Stimulated activated naive CD8-positive, alpha-beta T cell treated with anti-CD3 and anti-CD28 coated beads, Interleukin-15, Interleukin-2, amounts not matched to agents 100 ng/mL and 50 ng/mL, for 24 hours (primary cell): ENCODE measurements around the gene PDGFRB.

Experiments used
- H3K27ac Mint-ChIP-seq: one replicate; pipeline ENCODE4 v1.8.0; 2021; ENCODE audit warnings: mild to moderate bottlenecking, mixed read lengths
- H3K27me3 Mint-ChIP-seq: one replicate; pipeline ENCODE4 v1.8.0; 2021; ENCODE audit warnings: mixed read lengths
- H3K36me3 Mint-ChIP-seq: one replicate; pipeline ENCODE4 v1.8.0; 2021; ENCODE audit warnings: low read depth, mixed read lengths
- H3K4me1 Mint-ChIP-seq: one replicate; pipeline ENCODE4 v1.8.0; 2021; ENCODE audit warnings: low read depth, mixed read lengths
- H3K4me3 Mint-ChIP-seq: one replicate; pipeline ENCODE4 v1.8.0; 2021; ENCODE audit warnings: mild to moderate bottlenecking, mixed read lengths
- H3K9me3 Mint-ChIP-seq: one replicate; pipeline ENCODE4 v1.8.0; 2021; ENCODE audit warnings: mixed read lengths

Gene PDGFRB

DNA sequence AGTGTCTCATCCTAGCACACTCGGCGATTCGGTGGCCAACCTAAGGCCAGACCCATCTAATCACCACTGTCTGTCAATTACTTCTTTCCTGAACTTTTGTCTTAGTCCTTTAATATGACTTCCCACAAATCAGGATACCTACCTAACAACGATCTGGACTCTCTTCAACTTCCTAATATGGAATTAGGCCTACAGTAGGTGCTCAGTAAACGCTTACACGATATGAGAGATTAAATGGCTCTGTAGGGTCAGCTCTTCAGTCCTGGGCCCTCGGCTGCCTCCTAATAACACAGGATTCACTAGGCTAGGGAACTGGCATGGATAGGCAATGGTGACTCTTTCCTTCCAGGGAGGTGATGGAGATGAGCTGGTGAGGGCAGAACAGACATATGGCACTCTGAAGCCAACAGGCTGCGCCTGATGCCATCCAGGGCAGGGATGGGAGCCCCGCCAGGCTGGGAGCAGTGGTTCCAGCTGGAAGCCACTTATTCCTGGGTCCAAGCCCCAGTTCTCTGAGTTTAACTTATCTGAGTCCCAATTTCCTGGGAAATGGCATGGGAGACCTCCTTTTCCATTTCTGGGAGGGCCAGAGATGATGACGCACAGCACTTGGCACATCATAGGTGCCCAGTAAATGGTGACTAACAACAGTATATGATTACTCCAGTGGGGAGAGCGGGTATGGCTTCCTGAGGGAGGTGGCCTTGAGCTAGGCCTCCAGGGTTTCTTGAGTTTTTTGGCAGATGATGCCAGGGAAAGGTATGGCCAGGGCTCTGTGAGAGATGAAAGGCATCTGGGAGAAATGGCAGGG lies 7.3 kb downstream of the PDGFRB start:
- Mint-ChIP-seq H3K36me3 (no peaks in the 10 kb centered on the region), H3K9me3 (no peaks in the 10 kb centered on the region), H3K4me3 (no peak overlapping the region), H3K27ac (no peak overlapping the region), H3K4me1 (no peaks in the 10 kb centered on the region), H3K27me3 (no peaks in the 10 kb centered on the region)

DNA sequence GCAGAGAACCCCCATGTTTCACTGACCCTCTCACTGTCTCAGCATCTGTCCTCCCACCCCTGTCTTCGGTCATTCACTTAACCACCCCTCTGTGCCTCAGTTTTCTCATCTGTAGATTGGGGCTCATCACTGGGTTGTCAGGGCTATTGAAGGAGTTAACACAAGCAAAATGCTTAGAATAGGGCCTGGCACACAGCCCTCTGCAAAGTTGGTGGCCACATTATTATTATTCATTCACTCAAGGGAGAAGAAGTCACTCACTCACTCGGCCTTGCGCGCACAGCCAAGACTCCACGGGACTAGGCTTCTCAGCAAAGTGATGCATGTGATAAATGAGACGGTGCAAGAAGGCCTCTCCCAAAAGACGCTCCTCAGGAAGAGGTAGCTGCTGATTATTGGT lies 8.0 kb downstream of the PDGFRB start:
- Mint-ChIP-seq H3K4me1 (no peaks in the 10 kb centered on the region), H3K4me3 (no peak overlapping the region), H3K27ac (no peak overlapping the region), H3K27me3 (no peaks in the 10 kb centered on the region), H3K9me3 (no peaks in the 10 kb centered on the region), H3K36me3 (no peaks in the 10 kb centered on the region)

DNA sequence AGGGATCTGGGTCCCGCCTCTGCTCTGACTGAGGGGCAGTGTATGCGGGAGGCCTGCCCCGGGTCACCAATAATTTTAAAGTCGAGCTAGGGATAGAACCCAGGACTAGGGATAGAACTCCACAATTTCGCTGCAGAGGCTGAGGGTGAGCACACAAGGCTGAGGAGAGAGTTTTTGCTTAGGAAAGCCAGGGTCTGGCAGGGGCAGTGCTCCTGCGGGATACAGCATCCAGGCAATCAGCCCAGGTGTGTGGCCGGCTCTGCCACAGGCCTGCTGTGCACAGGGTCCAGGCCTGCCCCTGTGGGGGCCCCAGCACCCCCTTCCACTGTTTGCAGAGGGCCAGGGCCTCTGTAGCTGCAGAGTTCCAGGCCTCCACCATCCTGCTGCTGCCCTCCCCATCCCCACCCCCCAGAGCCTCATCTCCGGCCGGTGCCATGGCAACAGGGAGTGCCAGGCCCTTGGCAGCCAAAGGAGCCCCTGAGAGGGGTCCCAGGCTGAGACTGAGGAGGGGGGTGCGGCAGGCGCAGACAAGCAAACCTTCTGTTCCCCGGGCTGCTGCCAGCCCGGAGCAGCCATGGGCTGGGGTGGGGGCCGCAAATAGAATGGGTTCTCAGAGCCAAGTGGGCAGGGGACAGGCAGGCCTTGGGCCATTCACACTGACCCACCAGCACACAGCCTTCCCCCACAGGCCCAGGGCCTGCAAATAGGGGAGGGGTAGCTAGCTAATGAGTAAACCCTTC lies 8.6 kb downstream of the PDGFRB start:
- Mint-ChIP-seq H3K27me3 (no peaks in the 10 kb centered on the region), H3K4me3 (no peak overlapping the region), H3K27ac (no peak overlapping the region), H3K36me3 (no peaks in the 10 kb centered on the region), H3K4me1 (no peaks in the 10 kb centered on the region), H3K9me3 (no peaks in the 10 kb centered on the region)

DNA sequence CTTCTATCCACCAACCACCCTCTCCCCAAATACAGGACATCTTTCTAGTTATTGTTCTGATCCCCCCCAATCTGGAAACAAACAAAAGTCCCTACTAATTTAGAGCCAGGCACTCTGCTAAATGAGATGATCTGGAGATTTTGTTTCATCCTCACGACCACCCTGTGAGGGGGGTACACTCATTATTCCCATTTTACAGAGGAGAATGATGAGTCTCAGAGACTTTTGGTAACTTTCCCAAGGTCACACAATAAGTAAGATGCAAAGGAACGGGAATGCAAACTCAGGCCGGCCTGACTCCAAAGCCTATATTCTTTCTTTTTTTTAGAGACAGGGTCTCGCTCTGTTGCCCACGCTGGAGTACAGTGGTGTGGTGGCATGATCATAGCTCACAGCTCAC lies 9.4 kb downstream of the PDGFRB start:
- Mint-ChIP-seq H3K4me1 (no peaks in the 10 kb centered on the region), H3K9me3 (no peaks in the 10 kb centered on the region), H3K4me3 (no peak overlapping the region), H3K27ac (no peak overlapping the region), H3K36me3 (no peaks in the 10 kb centered on the region), H3K27me3 (no peaks in the 10 kb centered on the region)

DNA sequence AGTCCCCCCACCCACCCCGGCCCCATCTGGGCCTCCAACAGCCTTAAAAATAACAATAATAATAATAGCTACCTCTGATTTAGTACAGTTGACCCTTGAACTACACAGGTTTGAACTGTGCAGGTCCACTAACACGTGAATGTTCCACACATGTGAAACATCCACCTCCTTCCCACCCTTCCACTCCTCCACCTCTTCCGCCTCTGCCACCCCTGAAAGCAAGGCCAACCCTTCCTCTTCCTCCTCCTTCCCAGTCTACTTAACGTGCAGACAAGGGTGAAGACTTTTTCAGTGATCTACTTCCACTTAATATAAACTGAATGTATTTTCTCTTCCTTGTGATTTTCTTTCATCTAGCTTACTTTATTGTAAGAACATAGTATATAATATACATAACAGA lies 10.8 kb downstream of the PDGFRB start:
- Mint-ChIP-seq H3K4me3 (no peak overlapping the region), H3K36me3 (no peaks in the 10 kb centered on the region), H3K27ac (no peak overlapping the region), H3K27me3 (no peaks in the 10 kb centered on the region), H3K9me3 (no peaks in the 10 kb centered on the region), H3K4me1 (no peaks in the 10 kb centered on the region)

DNA sequence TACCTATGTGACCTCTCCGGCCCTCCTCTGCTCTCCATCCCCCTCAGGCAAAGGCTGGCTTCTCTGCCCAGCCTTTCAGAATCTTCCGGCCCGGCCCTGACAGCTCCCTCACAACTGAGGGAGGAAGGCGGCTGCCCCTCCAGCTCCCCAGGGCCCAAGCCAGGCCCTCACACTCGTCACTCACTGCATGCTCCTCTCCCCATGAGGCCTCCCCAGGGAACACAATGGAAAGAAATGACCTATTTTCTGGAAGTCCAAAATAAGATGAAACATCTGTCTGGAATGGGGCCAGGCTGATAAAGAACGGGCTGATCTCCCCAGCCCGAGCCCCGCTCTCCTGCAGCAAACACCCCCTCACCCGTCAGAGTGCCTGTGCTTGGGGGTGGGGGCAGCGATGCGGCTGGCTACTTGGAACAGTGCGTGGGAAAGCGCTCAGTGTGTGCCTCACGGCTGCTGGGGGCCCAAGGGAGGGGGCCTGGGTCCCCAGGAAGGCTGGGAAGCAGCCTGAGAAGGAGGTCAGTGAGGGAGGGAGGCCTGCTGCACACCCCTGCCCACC lies 11.3 kb downstream of the PDGFRB start:
- H3K4me3 Mint-ChIP-seq, result no peak overlapping the region
- H3K36me3 Mint-ChIP-seq, result no peaks in the 10 kb centered on the region
- H3K27me3 Mint-ChIP-seq, result no peaks in the 10 kb centered on the region
- H3K27ac Mint-ChIP-seq, result no peak overlapping the region
- H3K9me3 Mint-ChIP-seq, result no peaks in the 10 kb centered on the region
- H3K4me1 Mint-ChIP-seq, result no peaks in the 10 kb centered on the region

DNA sequence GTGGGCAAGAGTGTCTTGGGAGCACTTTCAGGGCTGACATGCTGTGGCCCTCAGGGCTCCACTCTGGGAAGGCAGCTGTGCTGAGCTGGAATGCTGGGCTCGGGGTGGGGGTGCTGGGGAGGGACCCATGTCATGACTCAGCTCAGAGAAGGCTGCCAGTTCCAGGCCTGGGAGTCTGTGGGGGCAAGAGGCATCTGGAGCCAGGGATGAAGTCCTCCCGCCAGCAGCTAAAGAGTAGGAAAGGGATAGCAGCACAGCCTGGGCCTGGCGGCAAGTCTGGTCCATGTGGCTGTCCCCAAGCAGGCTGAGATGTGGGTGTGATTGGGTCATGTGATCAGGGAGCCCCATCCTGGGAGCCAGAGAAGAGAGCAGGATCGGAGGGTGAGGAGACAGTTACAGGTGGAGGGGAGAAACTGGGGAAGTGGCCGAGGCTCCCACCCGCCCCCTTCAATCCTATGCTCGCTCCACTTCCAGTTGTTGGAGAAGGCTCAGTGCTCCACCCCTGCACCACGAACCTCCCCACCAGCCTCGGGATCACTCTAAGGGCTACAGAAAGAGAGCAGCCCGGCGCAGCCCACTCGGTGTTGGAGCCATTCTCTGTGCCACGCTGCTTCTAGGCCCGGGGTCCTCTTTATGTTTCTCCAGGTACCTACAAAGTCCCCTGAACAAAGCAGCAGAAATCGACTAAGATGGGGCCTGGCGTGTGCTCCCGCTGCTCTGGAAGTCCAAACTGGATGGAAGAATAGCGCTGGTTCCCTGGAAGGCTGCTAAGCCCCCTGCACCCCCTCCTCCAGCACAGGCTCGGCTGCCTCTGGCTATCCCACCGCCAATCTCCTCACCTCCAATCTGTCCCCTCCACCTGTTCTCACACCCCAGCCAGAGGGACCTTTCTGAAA lies 12.0 kb downstream of the PDGFRB start:
- Mint-ChIP-seq H3K36me3 (no peaks in the 10 kb centered on the region), H3K9me3 (no peaks in the 10 kb centered on the region), H3K27me3 (no peaks in the 10 kb centered on the region), H3K4me1 (no peaks in the 10 kb centered on the region), H3K27ac (no peak overlapping the region), H3K4me3 (no peak overlapping the region)

DNA sequence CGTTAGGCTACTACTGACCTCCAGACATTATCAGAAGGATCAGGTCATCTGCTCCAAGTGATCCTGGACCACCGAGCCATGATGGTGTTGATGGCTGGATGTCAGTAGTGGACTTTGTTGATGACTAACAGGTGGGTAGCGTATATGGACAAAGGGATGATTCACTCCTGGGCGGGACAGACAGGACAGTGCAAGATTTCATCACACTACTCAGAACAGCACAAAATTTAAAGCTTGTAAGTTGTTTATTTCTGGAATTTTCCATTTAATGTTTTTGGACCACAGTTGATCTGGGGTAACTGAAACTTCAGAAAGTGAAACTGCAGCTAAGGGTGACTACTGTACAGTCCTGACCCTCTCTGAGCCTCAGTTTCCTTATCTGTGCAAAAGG lies 12.7 kb downstream of the PDGFRB start:
- no peak overlapping the region for H3K27ac Mint-ChIP-seq
- no peak overlapping the region for H3K4me3 Mint-ChIP-seq
- H3K4me1 Mint-ChIP-seq, result no peaks in the 10 kb centered on the region
- no peaks in the 10 kb centered on the region for H3K9me3 Mint-ChIP-seq
- no peaks in the 10 kb centered on the region for H3K27me3 Mint-ChIP-seq
- no peaks in the 10 kb centered on the region for H3K36me3 Mint-ChIP-seq

DNA sequence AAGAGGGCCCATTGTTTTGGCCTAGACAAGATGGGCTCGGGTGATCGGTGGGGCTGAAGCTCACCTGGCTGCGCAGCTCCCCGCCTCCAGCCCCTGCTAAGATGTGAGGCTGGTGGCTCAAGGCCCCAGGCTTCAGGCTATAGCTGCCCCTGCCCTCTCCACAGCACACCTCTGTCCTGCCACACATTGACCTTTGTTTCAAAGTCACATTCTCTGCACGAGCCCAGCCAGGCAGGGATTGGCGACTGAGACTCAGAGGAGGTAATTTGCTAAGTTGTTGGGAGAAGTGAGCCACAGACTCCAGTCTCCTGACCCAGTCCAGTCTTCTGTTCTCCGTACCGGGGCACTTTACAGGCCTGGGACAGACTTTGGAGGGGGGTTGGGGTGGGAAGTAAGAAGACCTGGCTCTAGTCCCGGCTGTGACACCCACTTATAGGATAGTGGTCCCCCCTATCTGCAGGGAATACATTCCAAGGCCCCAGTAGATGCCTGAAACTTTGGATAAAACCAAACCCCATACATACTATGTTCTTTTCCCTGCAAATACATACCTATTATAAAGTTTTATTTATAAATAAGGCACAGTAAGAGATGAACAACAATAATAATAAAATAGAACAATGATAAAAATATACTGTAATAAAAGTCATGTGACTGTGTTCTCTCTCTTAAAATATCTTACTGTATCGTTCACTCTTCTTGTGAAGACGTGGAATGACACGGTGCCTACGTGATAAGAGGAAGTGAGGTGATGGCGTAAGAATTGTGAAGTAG lies 13.3 kb downstream of the PDGFRB start:
- Mint-ChIP-seq H3K9me3 (no peaks in the 10 kb centered on the region), H3K36me3 (no peaks in the 10 kb centered on the region), H3K27ac (no peak overlapping the region), H3K27me3 (no peaks in the 10 kb centered on the region), H3K4me3 (no peak overlapping the region), H3K4me1 (no peaks in the 10 kb centered on the region)

DNA sequence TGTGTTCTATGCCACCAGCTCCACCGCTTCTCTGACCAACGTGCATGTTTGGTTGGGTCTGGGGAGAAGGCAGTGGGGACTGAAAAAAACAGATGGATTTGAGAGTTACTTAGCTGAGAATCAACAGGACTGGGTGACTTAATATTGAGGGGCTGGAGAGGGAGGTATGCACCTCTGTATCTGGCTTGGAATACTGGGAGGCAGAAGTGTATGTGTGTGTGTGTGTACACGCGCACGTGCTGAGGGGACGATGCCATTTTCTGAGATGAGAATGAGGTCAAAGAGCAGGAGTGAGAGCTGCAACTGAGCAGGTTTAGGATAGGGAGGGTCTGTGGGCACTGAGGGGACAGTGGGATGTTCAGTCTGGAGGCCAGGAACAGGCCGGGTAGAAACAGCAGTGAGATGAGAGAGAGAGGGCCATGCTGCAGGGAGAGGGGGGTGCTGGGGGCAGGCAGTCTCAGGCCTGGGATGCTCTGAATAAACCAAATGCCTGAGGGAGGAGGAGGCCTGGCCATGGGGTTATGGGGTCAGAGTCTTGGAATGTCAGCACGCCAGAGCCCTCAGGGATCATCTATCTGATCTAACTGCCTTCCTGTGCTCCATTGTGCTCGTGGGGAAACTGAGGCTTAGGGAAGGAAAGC lies 14.0 kb downstream of the PDGFRB start:
- Mint-ChIP-seq H3K4me1 (no peaks in the 10 kb centered on the region), H3K4me3 (no peak overlapping the region), H3K27me3 (no peaks in the 10 kb centered on the region), H3K36me3 (no peaks in the 10 kb centered on the region), H3K9me3 (no peaks in the 10 kb centered on the region), H3K27ac (no peak overlapping the region)

DNA sequence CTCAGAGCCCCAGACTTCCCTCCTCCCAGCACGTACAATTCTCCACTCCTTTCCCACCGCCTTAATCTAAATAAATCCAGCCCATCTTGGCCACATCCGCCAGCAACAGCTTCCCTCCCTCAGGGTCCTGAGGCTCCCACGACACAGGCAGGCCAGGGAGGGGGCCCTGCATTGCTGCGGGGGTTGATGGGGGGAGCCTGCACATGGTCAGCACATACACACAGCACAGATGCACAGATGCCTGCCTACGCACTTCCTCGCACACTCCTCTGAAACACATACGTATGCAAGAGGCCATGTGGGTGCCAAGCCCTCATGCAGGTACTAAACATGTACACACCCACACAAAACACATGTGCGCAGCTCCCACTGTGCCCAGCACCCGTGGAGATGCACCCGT lies 14.8 kb downstream of the PDGFRB start:
- Mint-ChIP-seq H3K36me3 (no peaks in the 10 kb centered on the region), H3K4me3 (no peak overlapping the region), H3K4me1 (no peaks in the 10 kb centered on the region), H3K27ac (no peak overlapping the region), H3K9me3 (no peaks in the 10 kb centered on the region), H3K27me3 (no peaks in the 10 kb centered on the region)

DNA sequence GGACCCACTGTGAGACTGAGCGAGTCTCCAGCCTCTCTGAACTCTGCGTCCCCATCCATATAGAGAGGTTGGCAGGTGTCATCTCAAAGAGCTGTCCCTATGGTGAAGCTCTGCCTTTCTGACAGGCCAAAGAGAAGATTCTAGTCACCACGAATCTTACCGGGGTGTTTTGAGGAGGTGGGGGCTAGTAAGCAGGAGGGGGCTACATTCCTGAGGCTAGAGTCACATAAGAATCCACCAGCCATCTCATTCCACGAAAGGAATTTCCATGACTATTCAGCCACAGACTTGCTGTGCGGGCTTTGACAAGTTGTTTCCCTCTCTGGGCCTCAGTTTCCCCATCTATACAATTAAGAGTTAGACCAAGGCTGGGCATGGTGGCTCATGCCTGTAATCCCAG lies 16.3 kb downstream of the PDGFRB start:
- no peaks in the 10 kb centered on the region for H3K9me3 Mint-ChIP-seq
- no peak overlapping the region for H3K27ac Mint-ChIP-seq
- H3K36me3 Mint-ChIP-seq, result no peaks in the 10 kb centered on the region
- no peaks in the 10 kb centered on the region for H3K4me1 Mint-ChIP-seq
- no peaks in the 10 kb centered on the region for H3K27me3 Mint-ChIP-seq
- H3K4me3 Mint-ChIP-seq, result no peak overlapping the region

DNA sequence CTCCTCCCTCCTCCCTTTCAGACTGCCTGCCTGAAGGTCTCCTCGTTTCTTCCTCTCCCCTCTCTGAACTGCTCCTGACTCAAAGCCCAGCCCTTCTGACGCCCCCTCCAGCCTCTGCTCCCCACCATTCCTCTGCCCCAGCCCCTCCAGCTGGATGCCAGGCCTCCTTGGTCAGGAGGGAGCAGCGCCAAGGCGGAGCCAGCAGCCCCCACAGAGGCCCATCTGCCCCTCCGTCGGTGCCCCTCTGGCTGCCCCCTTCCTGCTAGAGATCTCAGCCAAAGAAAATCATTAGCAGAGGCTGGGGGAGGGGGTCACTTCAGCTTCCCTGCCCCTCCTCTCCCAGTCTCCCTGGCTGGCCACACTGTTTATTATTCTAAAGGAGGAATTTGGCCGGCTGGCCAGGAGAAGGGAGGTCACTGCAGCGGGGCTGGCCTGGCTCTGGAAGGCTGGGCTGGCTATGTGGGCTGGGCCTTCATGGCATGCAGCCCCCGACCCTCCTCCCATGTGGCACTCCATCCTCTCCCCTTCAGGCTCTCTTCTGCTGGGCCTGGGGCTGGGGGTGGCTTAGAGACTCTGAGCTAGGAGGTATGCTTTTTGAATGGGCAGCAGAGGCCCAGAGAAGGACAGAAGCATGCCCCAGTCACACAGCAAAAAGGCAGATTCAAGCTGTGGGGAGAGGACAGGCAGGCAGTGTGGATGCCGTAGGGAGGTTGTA lies 16.9 kb downstream of the PDGFRB start:
- no peaks in the 10 kb centered on the region for H3K4me1 Mint-ChIP-seq
- no peaks in the 10 kb centered on the region for H3K9me3 Mint-ChIP-seq
- H3K27me3 Mint-ChIP-seq, result no peaks in the 10 kb centered on the region
- H3K27ac Mint-ChIP-seq, result no peak overlapping the region
- no peaks in the 10 kb centered on the region for H3K36me3 Mint-ChIP-seq
- H3K4me3 Mint-ChIP-seq, result no peak overlapping the region
